Mesenchymal stem cell (in vitro differentiated cells and primary cell): ENCODE data around the gene TIAL1.
"Not testable (repeated sequence)": the region's sequence is repeated elsewhere in the genome, so short reads cannot be mapped to it uniquely, and the experiment has no call there.

Experiments used
- DNase-seq: peaks from one replicate; pipeline ENCODE4 v3.0.0-alpha.2; 2013
- H2AFZ ChIP-seq: one replicate; pipeline ENCODE4 v1.6.1; 2013; ENCODE audit warnings: low read depth, mild to moderate bottlenecking, control low read depth, inconsistent platforms, low read length, moderate library complexity
- H2AK5ac ChIP-seq: 2 replicates; pipeline ENCODE4 v1.6.1; 2013; ENCODE audit warnings: low read length, moderate library complexity, mild to moderate bottlenecking, inconsistent platforms; ENCODE audit not compliant: severe bottlenecking
- H2BK120ac ChIP-seq: one replicate; pipeline ENCODE4 v1.6.1; 2013; ENCODE audit warnings: low read depth, mild to moderate bottlenecking, inconsistent platforms, low read length, moderate library complexity
- H2BK12ac ChIP-seq, 2 experiments: one replicate each; pipeline ENCODE4 v1.6.1; 2013; ENCODE audit warnings: inconsistent platforms in 2 of 2, low read length in 2 of 2, mild to moderate bottlenecking in 2 of 2, moderate library complexity in 2 of 2, control low read depth in 1 of 2
- H2BK15ac ChIP-seq: one replicate; pipeline ENCODE4 v1.6.1; 2013; ENCODE audit warnings: mild to moderate bottlenecking, low read depth, inconsistent platforms; ENCODE audit not compliant: poor library complexity, severe bottlenecking
- H2BK5ac ChIP-seq: 2 replicates; pipeline ENCODE4 v1.6.1; 2013; ENCODE audit warnings: low read depth, mild to moderate bottlenecking, low read length, control low read depth, inconsistent platforms; ENCODE audit not compliant: poor library complexity, severe bottlenecking
- H3K14ac ChIP-seq, 2 experiments: one replicate each; pipeline ENCODE4 v1.6.1; 2013; ENCODE audit warnings: inconsistent platforms in 2 of 2, low read length in 2 of 2, control low read depth in 1 of 2, mild to moderate bottlenecking in 1 of 2, moderate library complexity in 1 of 2
- H3K18ac ChIP-seq, 2 experiments: one replicate each; pipeline ENCODE4 v1.6.1; 2013; ENCODE audit warnings: inconsistent platforms in 2 of 2, low read length in 2 of 2, control low read depth in 1 of 2, low read depth in 1 of 2, mild to moderate bottlenecking in 1 of 2
- H3K23ac ChIP-seq, 2 experiments: one replicate each; pipeline ENCODE4 v1.6.1; 2013; ENCODE audit warnings: inconsistent platforms in 2 of 2, low read length in 2 of 2, mild to moderate bottlenecking in 2 of 2, moderate library complexity in 2 of 2, control low read depth in 1 of 2
- H3K27ac ChIP-seq: 2 replicates; pipeline ENCODE4 v1.5.1; 2013; ENCODE audit warnings: mild to moderate bottlenecking, moderate library complexity, low read length, control low read depth, inconsistent platforms; ENCODE audit not compliant: poor library complexity, severe bottlenecking
- H3K27me3 ChIP-seq, 2 experiments: 2 replicates each; pipeline versions ENCODE4 v1.6.1 to v1.7.0; 2013; ENCODE audit warnings: low read length in 2 of 2, mild to moderate bottlenecking in 2 of 2, moderate library complexity in 2 of 2, control low read depth in 1 of 2, inconsistent platforms in 1 of 2; ENCODE audit not compliant: control insufficient read depth in 1 of 2, insufficient read depth in 1 of 2
- H3K36me3 ChIP-seq, 2 experiments: 2 replicates each; pipeline versions ENCODE4 v1.6.1 to v1.7.0; 2013; ENCODE audit warnings: low read length in 2 of 2, control low read depth in 1 of 2, inconsistent platforms in 1 of 2, low read depth in 1 of 2, mild to moderate bottlenecking in 1 of 2; ENCODE audit not compliant: insufficient read depth in 2 of 2, control insufficient read depth in 1 of 2
- H3K4ac ChIP-seq, 2 experiments: one replicate each; pipeline ENCODE4 v1.6.1; 2013; ENCODE audit warnings: inconsistent platforms in 2 of 2, low read length in 2 of 2, mild to moderate bottlenecking in 2 of 2, moderate library complexity in 2 of 2, control low read depth in 1 of 2, low read depth in 1 of 2
- H3K4me1 ChIP-seq: 2 replicates; pipeline ENCODE4 v1.6.1; 2013; ENCODE audit warnings: low read depth, low read length, control low read depth; ENCODE audit not compliant: control insufficient read depth, insufficient read depth
- H3K4me2 ChIP-seq: 2 replicates; pipeline ENCODE4 v1.6.1; 2013; ENCODE audit warnings: low read length, mild to moderate bottlenecking, inconsistent platforms; ENCODE audit not compliant: poor library complexity, severe bottlenecking
- H3K4me3 ChIP-seq, 2 experiments: 2 replicates each; pipeline versions ENCODE4 v1.5.1 to v1.7.0; 2013; ENCODE audit warnings: low read length in 2 of 2, mild to moderate bottlenecking in 2 of 2, control low read depth in 1 of 2, low read depth in 1 of 2; ENCODE audit not compliant: insufficient read depth in 1 of 2
- H3K79me1 ChIP-seq: replicated peaks from 2 replicates; pipeline ENCODE4 v1.6.1; 2013; ENCODE audit warnings: mild to moderate bottlenecking, control low read depth, low read length, inconsistent platforms; ENCODE audit not compliant: poor library complexity, severe bottlenecking
- H3K9ac ChIP-seq: 2 replicates; pipeline ENCODE4 v1.7.0; 2013; ENCODE audit warnings: mild to moderate bottlenecking, low read length, moderate library complexity
- H3K9me3 ChIP-seq: 2 replicates; pipeline ENCODE4 v1.7.0; 2013; ENCODE audit warnings: mild to moderate bottlenecking, low read length; ENCODE audit not compliant: control insufficient read depth
- H4K8ac ChIP-seq: one replicate; pipeline ENCODE4 v1.6.1; 2013; ENCODE audit warnings: inconsistent platforms, mild to moderate bottlenecking, low read length, moderate library complexity
- H4K91ac ChIP-seq: one replicate; pipeline ENCODE4 v1.6.1; 2013; ENCODE audit warnings: mild to moderate bottlenecking, low read length, inconsistent platforms
- WGBS: methylation state at CpG from one replicate; pipeline ENCODE4 v1.1.7; 2013; ENCODE audit warnings: mixed read lengths; 5-methylcytosine and 5-hydroxymethylcytosine counted together

TIAL1 gene

GRCh38 chr10:119559511-119559910 is 37.3 kb downstream of the TIAL1 start:
- not testable (repeated sequence) for H2BK12ac ChIP-seq, H3K4ac ChIP-seq, H4K8ac ChIP-seq, H3K79me1 ChIP-seq, H3K27me3 ChIP-seq, H3K4me3 ChIP-seq, H3K18ac ChIP-seq, H2AFZ ChIP-seq, DNase-seq, H2BK5ac ChIP-seq, H3K14ac ChIP-seq, H3K36me3 ChIP-seq, H2BK120ac ChIP-seq, H3K4me2 ChIP-seq, H3K9ac ChIP-seq, H3K27ac ChIP-seq, H4K91ac ChIP-seq, H2BK15ac ChIP-seq, H2AK5ac ChIP-seq, H3K23ac ChIP-seq, H3K4me1 ChIP-seq, H3K9me3 ChIP-seq
- 96% methylated on average over 26 of the region's 33 CpGs for WGBS

DNA sequence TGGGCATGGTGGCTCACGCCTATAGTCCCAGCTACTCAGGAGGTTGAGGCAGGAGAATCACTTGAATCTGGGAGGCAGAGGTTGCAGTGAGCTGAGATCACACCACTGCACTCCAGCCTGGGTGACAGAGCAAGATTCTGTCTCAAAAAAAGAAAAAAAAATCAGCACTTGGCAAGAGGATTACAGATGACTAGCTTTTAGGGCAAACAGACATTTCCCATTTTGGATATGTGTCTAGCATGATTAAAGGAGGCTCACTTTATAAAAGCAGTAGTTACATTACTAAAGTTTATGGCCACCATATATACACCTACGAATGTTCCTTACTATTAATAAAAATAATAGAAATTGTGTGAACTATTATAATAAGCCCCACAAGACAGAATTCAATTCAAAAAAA is 40.7 kb downstream of the TIAL1 start:
- 62% methylated on average over 1 of the region's 2 CpGs for WGBS
- not testable (repeated sequence) for H3K9me3 ChIP-seq, H2BK15ac ChIP-seq

GRCh38 chr10:119555178-119555784 is 41.5 kb downstream of the TIAL1 start:
- H3K9ac ChIP-seq: no peak overlapping the region
- H2BK12ac ChIP-seq: no peak overlapping the region
- no peak overlapping the region for H4K8ac ChIP-seq
- H3K9me3 ChIP-seq: no peaks in the 10 kb centered on the region
- no peak overlapping the region for H3K18ac ChIP-seq
- no peak overlapping the region for H3K14ac ChIP-seq
- peaks cover 4 to 7% of the 10 kb centered on the region in 2 experiments for H3K27me3 ChIP-seq
- no peak overlapping the region for H2AFZ ChIP-seq
- WGBS: 88% methylated on average over 5 of the region's 6 CpGs
- H2BK120ac ChIP-seq: no peak overlapping the region
- no peak overlapping the region for H3K4me3 ChIP-seq
- H2AK5ac ChIP-seq: no peak overlapping the region
- no peaks in the 10 kb centered on the region for H3K4me1 ChIP-seq
- DNase-seq: no peak
- H4K91ac ChIP-seq: no peak overlapping the region
- no peaks in the 10 kb centered on the region for H3K36me3 ChIP-seq
- H3K27ac ChIP-seq: no peak overlapping the region
- H3K23ac ChIP-seq: no peak overlapping the region
- H3K79me1 ChIP-seq: no peaks in the 10 kb centered on the region
- H3K4ac ChIP-seq: no peak overlapping the region
- no peak overlapping the region for H2BK5ac ChIP-seq
- H2BK15ac ChIP-seq: no peak overlapping the region
- H3K4me2 ChIP-seq: no peak overlapping the region

More for the DNA sequence above, 40.7 kb downstream of the TIAL1 start:
- DNase-seq, H4K91ac ChIP-seq, H2AFZ ChIP-seq, H3K23ac ChIP-seq, H3K4me1 ChIP-seq, H3K4me2 ChIP-seq, H2BK12ac ChIP-seq, H3K18ac ChIP-seq, H4K8ac ChIP-seq, H3K79me1 ChIP-seq, H3K27ac ChIP-seq, H3K4ac ChIP-seq, H3K4me3 ChIP-seq, H2BK120ac ChIP-seq, H3K27me3 ChIP-seq, H3K14ac ChIP-seq, H3K9ac ChIP-seq, H3K36me3 ChIP-seq, H2BK5ac ChIP-seq, H2AK5ac ChIP-seq: not testable (repeated sequence)

- H2BK120ac ChIP-seq: no peak overlapping the region
- H4K8ac ChIP-seq: no peak overlapping the region
- H2BK15ac ChIP-seq: no peak overlapping the region
- DNase-seq: no peak
- no peaks in the 10 kb centered on the region for H3K4me1 ChIP-seq
- H2BK12ac ChIP-seq: no peak overlapping the region
- H3K23ac ChIP-seq: no peak overlapping the region
- H3K14ac ChIP-seq: no peak overlapping the region
- H3K9me3 ChIP-seq: no peaks in the 10 kb centered on the region
- H3K4me2 ChIP-seq: no peak overlapping the region
- no peak overlapping the region for H4K91ac ChIP-seq
- no peak overlapping the region for H2BK5ac ChIP-seq
- H3K36me3 ChIP-seq: no peaks in the 10 kb centered on the region
- H3K79me1 ChIP-seq: no peaks in the 10 kb centered on the region
- no peak overlapping the region for H3K27ac ChIP-seq
- H2AK5ac ChIP-seq: no peak overlapping the region
- 95% methylated on average over 4 of the region's 4 CpGs for WGBS
- H3K4ac ChIP-seq: no peak overlapping the region
- H2AFZ ChIP-seq: no peak overlapping the region
- H3K18ac ChIP-seq: no peak overlapping the region
- no peak overlapping the region for H3K4me3 ChIP-seq
- H3K27me3 ChIP-seq: peaks cover 8 to 32% of the 10 kb centered on the region in 2 experiments
- no peak overlapping the region for H3K9ac ChIP-seq
These were observed 45.9 kb downstream of the TIAL1 start for GRCh38 chr10:119550827-119551226.
